NB4 (cell line): Measurements from ENCODE around the gene MTHFD2L.

Source experiments
- DNase-seq: peaks from one replicate; pipeline ENCODE4 v3.0.0; 2010; ENCODE audit warnings: low read depth
- H3K4me3 ChIP-seq: one replicate; pipeline ENCODE4 v1.5.1; 2011; ENCODE audit warnings: mild to moderate bottlenecking, low read depth, low read length, moderate library complexity
- CTCF ChIP-seq: IDR thresholded peaks from one replicate; pipeline ENCODE4 v1.5.1; 2012; ENCODE audit warnings: low read depth, low read length
- MAX ChIP-seq: IDR thresholded peaks from 2 replicates; pipeline ENCODE4 v1.6.1; 2011; ENCODE audit warnings: low read depth, low read length
- MYC ChIP-seq: IDR thresholded peaks from 2 replicates; pipeline ENCODE4 v1.6.1; 2011; ENCODE audit warnings: low read depth, low read length
- POLR2A ChIP-seq: IDR thresholded peaks from 2 replicates; pipeline ENCODE4 v1.6.1; 2011; ENCODE audit warnings: mild to moderate bottlenecking; ENCODE audit not compliant: insufficient read length; ENCODE audit errors: extremely low read depth

Gene MTHFD2L

GRCh38 chr4:74324262-74324661 lies 166.3 kb downstream of the MTHFD2L start:
- no peak overlapping the region for H3K4me3 ChIP-seq
- DNase-seq: no peak
- TF ChIP-seq MAX: no peak
- TF ChIP-seq POLR2A: no peak
- no peak for TF ChIP-seq CTCF
- TF ChIP-seq MYC: no peak

GRCh38 chr4:74325886-74326285 lies 168.0 kb downstream of the MTHFD2L start:
- TF ChIP-seq CTCF: no peak
- TF ChIP-seq POLR2A: no peak
- TF ChIP-seq MYC: no peak
- no peak for TF ChIP-seq MAX
- no peak for DNase-seq
- H3K4me3 ChIP-seq: no peak overlapping the region

GRCh38 chr4:74327762-74328161 lies 169.8 kb downstream of the MTHFD2L start:
- no peak for TF ChIP-seq MYC
- TF ChIP-seq MAX: no peak
- no peak for TF ChIP-seq POLR2A
- TF ChIP-seq CTCF: no peak
- H3K4me3 ChIP-seq: no peak overlapping the region
- no peak for DNase-seq

GRCh38 chr4:74328501-74328900 lies 170.6 kb downstream of the MTHFD2L start:
- H3K4me3 ChIP-seq: no peak overlapping the region
- TF ChIP-seq CTCF: no peak
- TF ChIP-seq POLR2A: no peak
- TF ChIP-seq MAX: no peak
- no peak for TF ChIP-seq MYC
- no peak for DNase-seq

GRCh38 chr4:74329307-74329706 lies 171.4 kb downstream of the MTHFD2L start:
- DNase-seq: no peak
- no peak overlapping the region for H3K4me3 ChIP-seq
- TF ChIP-seq CTCF (no peak), MYC (no peak), POLR2A (no peak), MAX (no peak)

- no peak for TF ChIP-seq MYC
- TF ChIP-seq POLR2A: no peak
- no peak for TF ChIP-seq MAX
- TF ChIP-seq CTCF: no peak
- DNase-seq: peak; percentile 22
- no peak overlapping the region for H3K4me3 ChIP-seq
Observed at GRCh38 chr4:74330295-74330750, 172.4 kb downstream of the MTHFD2L start.
